K562 (cell line): ENCODE data around the gene GALNT7. TPM values are rescaled to one million over a fixed set of nuclear protein-coding genes. Genes with fewer than 3 reads are reported as not detected.

ENCODE experiments used
- ARNT ChIP-seq, 2 experiments: fragments of 450-650 bp; IDR thresholded peaks; 2 replicates each; pipeline ENCODE4 v1.6.1; 2016; ENCODE audit warnings: mild to moderate bottlenecking in 1 of 2
- CTCF ChIP-seq, 3 experiments: IDR thresholded peaks in 2 of 3; conservative IDR thresholded peaks in 1 of 3; 2 replicates each; pipeline ENCODE4 v1.5.1; 2011 to 2012; ENCODE audit warnings: low read length in 3 of 3, mild to moderate bottlenecking in 3 of 3, control low read depth in 2 of 3, improper control_type of control experiment in 1 of 3, inconsistent platforms in 1 of 3, low read depth in 1 of 3, mixed read lengths in 1 of 3, moderate library complexity in 1 of 3; ENCODE audit not compliant: insufficient read depth in 2 of 3
- EHMT2 ChIP-seq: fragments of 450-650 bp; IDR thresholded peaks from 2 replicates; pipeline ENCODE4 v1.6.1; 2018; ENCODE audit warnings: antibody characterized with exemption
- FOXA3 ChIP-seq, 2 experiments: fragments of 450-650 bp in 1 of 2; sonication (generic) in 1 of 2; formaldehyde crosslinking; IDR thresholded peaks in 1 of 2; conservative IDR thresholded peaks in 1 of 2; 2 replicates each; pipeline versions ENCODE4 v1.4.0 to v1.8.0; 2020 to 2022; ENCODE audit warnings: mild to moderate bottlenecking in 2 of 2, missing genetic modification reagents in 1 of 2
- MAZ ChIP-seq, 2 experiments: fragments of 450-650 bp in 1 of 2; sonication (generic) in 1 of 2; formaldehyde crosslinking; IDR thresholded peaks in 1 of 2; conservative IDR thresholded peaks in 1 of 2; 2 replicates each; pipeline versions ENCODE4 v1.4.0 to v1.5.0; 2020; ENCODE audit warnings: mild to moderate bottlenecking in 1 of 2, missing genetic modification reagents in 1 of 2
- MTA1 ChIP-seq: fragments of 450-650 bp; IDR thresholded peaks from 2 replicates; pipeline ENCODE4 v1.6.1; 2017; ENCODE audit warnings: borderline replicate concordance
- PATZ1 ChIP-seq: fragments of 250-450 bp; sonication (Bioruptor Pico); IDR thresholded peaks from 2 replicates; pipeline ENCODE4 v1.5.0; 2020; ENCODE audit warnings: mild to moderate bottlenecking, borderline replicate concordance
- RAD21 ChIP-seq, 2 experiments: fragments of 250-450 bp in 1 of 2; fragments of 450-650 bp in 1 of 2; sonication (Bioruptor Pico) in 1 of 2; formaldehyde crosslinking in 1 of 2; IDR thresholded peaks in 1 of 2; conservative IDR thresholded peaks in 1 of 2; 2 replicates each; pipeline versions ENCODE4 v1.4.0 to v1.8.0; 2020 to 2022; ENCODE audit warnings: mild to moderate bottlenecking in 2 of 2, moderate library complexity in 1 of 2
- RFX1 ChIP-seq: fragments of 450-650 bp; IDR thresholded peaks from 2 replicates; pipeline ENCODE4 v1.6.1; 2016; ENCODE audit warnings: mild to moderate bottlenecking, moderate library complexity
- SMARCE1 ChIP-seq: fragments of 450-650 bp; IDR thresholded peaks from 2 replicates; pipeline ENCODE4 v1.7.1; 2016; ENCODE audit warnings: mild to moderate bottlenecking
- SMC3 ChIP-seq: conservative IDR thresholded peaks from 2 replicates; pipeline ENCODE4 v1.6.1; 2011; ENCODE audit warnings: low read depth, low read length, improper control_type of control experiment; ENCODE audit not compliant: insufficient read depth
- ZBTB7A ChIP-seq: IDR thresholded peaks from 2 replicates; pipeline ENCODE4 v1.6.1; 2011; ENCODE audit warnings: low read depth, mild to moderate bottlenecking, low read length, moderate library complexity, borderline replicate concordance; ENCODE audit not compliant: control insufficient read depth
- polyA plus RNA-seq, 8 experiments: library from polyadenylated mRNA; depleted of rRNA in 4 of 8; stranded (reverse) in 5 of 8; unstranded in 3 of 8; fragments of >200 nt; fragmentation: Nextera tagmentation in 2 of 8; fragmentation: Illumina TruSeq in 1 of 8; extraction: Ambion mirVana in 2 of 8; extraction: Trizol in 1 of 8; gene quantifications; 2 replicates each; pipeline versions ENCODE4 v1.2.1 to v1.2.3, GENCODE V29; 2011 to 2014; ENCODE audit warnings: inconsistent platforms in 1 of 8, missing spikeins in 1 of 8
- total RNA-seq, 7 experiments: library from RNA; depleted of rRNA in 6 of 7; stranded (reverse); fragments of >200 nt in 6 of 7; fragmentation: Illumina TruSeq in 2 of 7; extraction: Trizol in 2 of 7; gene quantifications; 2 replicates each; pipeline versions ENCODE4 v1.2.1 to v1.2.3, GENCODE V29; 2011 to 2021; ENCODE audit warnings: low replicate concordance in 1 of 7
- TF ChIP-seq, protein P1 (sequence below), 2 experiments: fragments of 450-650 bp; formaldehyde crosslinking in 1 of 2; IDR thresholded peaks; 2 replicates each; pipeline versions ENCODE4 v1.4.0 to v1.6.1; 2014 to 2020; ENCODE audit warnings: mild to moderate bottlenecking in 2 of 2, borderline replicate concordance in 1 of 2, low read depth in 1 of 2

GALNT7 gene
- total and polyA plus RNA-seq, 9 of the 15 experiments (the other 6 are each of a cell fraction or from before 2014, with no cell fraction given), result 16.7 to 38.7 (median 31.1) TPM

GRCh38 chr4:173280998-173281397 is 112.4 kb downstream of the GALNT7 start (continued):
- TF ChIP-seq, protein P1, sequence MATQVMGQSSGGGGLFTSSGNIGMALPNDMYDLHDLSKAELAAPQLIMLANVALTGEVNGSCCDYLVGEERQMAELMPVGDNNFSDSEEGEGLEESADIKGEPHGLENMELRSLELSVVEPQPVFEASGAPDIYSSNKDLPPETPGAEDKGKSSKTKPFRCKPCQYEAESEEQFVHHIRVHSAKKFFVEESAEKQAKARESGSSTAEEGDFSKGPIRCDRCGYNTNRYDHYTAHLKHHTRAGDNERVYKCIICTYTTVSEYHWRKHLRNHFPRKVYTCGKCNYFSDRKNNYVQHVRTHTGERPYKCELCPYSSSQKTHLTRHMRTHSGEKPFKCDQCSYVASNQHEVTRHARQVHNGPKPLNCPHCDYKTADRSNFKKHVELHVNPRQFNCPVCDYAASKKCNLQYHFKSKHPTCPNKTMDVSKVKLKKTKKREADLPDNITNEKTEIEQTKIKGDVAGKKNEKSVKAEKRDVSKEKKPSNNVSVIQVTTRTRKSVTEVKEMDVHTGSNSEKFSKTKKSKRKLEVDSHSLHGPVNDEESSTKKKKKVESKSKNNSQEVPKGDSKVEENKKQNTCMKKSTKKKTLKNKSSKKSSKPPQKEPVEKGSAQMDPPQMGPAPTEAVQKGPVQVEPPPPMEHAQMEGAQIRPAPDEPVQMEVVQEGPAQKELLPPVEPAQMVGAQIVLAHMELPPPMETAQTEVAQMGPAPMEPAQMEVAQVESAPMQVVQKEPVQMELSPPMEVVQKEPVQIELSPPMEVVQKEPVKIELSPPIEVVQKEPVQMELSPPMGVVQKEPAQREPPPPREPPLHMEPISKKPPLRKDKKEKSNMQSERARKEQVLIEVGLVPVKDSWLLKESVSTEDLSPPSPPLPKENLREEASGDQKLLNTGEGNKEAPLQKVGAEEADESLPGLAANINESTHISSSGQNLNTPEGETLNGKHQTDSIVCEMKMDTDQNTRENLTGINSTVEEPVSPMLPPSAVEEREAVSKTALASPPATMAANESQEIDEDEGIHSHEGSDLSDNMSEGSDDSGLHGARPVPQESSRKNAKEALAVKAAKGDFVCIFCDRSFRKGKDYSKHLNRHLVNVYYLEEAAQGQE (IDR thresholded peaks at IDR 0.05; ENCODE audit: borderline replicate concordance), result peak; percentile 31
- TF ChIP-seq, protein P1 (CRISPR knock-in tag; IDR thresholded peaks at IDR 0.05; ENCODE audit: low read depth), result no peak
- TF ChIP-seq SMC3, result 0 out of 2 replicates have a peak, but pooled peaks have one; percentile 18
- no peak for TF ChIP-seq PATZ1 (CRISPR knock-in tag)
- TF ChIP-seq FOXA3 (CRISPR knock-in tag; conservative IDR thresholded peaks at IDR 0.05 in 1 of 2, IDR thresholded peaks at IDR 0.05 in 1 of 2), result no peak
- no peak for TF ChIP-seq RFX1
- no peak for TF ChIP-seq ARNT (IDR thresholded peaks at IDR 0.05)
- TF ChIP-seq CTCF (IDR thresholded peaks at IDR 0.05 in 2 of 3, conservative IDR thresholded peaks at IDR 0.05 in 1 of 3; ENCODE audit: insufficient read depth in 2 of 3, low read depth in 1 of 3, low read length in 3 of 3), result peak; percentile 54 to 63 (median 62)
- no peak for TF ChIP-seq ZBTB7A
- TF ChIP-seq SMARCE1, result no peak
- 0 out of 4 replicates have a peak, but pooled peaks of 1 of the 2 experiments have one; percentile 7 for TF ChIP-seq MAZ (CRISPR knock-in tag; conservative IDR thresholded peaks at IDR 0.05 in 1 of 2, IDR thresholded peaks at IDR 0.05 in 1 of 2)
- TF ChIP-seq RAD21 (CRISPR knock-in tag; conservative IDR thresholded peaks at IDR 0.05 in 1 of 2, IDR thresholded peaks at IDR 0.05 in 1 of 2), result peak; percentile 37 to 50
- TF ChIP-seq EHMT2, result no peak
- TF ChIP-seq MTA1, result no peak
